GM21528 (cell line): ENCODE measurements around the gene ABCG8.

ENCODE experiments used
- ATAC-seq: cut with Tn5 transposase; IDR thresholded peaks from one replicate; pipeline ENCODE4 v1.9.1; 2021; ENCODE audit warnings: mild to moderate bottlenecking, moderate library complexity; ENCODE audit not compliant: unreplicated experiment, low FRiP score

Gene ABCG8

GRCh38 chr2:43853141-43854081, 14.6 kb downstream of the ABCG8 start:
- no peak for ATAC-seq

GRCh38 chr2:43854671-43855070, 15.9 kb downstream of the ABCG8 start:
- ATAC-seq: no peak

- no peak for ATAC-seq
These were observed 16.5 kb downstream of the ABCG8 start for GRCh38 chr2:43855292-43855691.

- ATAC-seq: no peak
These were observed 33.4 kb downstream of the ABCG8 start for GRCh38 chr2:43872151-43872550.

- no peak for ATAC-seq
These were observed 36.1 kb downstream of the ABCG8 start for GRCh38 chr2:43874776-43875451.

GRCh38 chr2:43877782-43878464, 39.2 kb downstream of the ABCG8 start:
- no peak for ATAC-seq

- no peak for ATAC-seq
These were observed 40.5 kb downstream of the ABCG8 start for GRCh38 chr2:43879261-43879660.

GRCh38 chr2:43880471-43880870, 41.7 kb downstream of the ABCG8 start:
- ATAC-seq: no peak

GRCh38 chr2:43880952-43881351, 42.2 kb downstream of the ABCG8 start:
- ATAC-seq: no peak

- no peak for ATAC-seq
These were observed 43.5 kb downstream of the ABCG8 start for GRCh38 chr2:43882312-43882711.

GRCh38 chr2:43884689-43885088, 45.9 kb downstream of the ABCG8 start:
- no peak for ATAC-seq

GRCh38 chr2:43885132-43885632, 46.4 kb downstream of the ABCG8 start:
- no peak for ATAC-seq

GRCh38 chr2:43887176-43887575, 48.4 kb downstream of the ABCG8 start:
- no peak for ATAC-seq

- no peak for ATAC-seq
These were observed 50.6 kb downstream of the ABCG8 start for GRCh38 chr2:43889416-43889815.

GRCh38 chr2:43890855-43891254, 52.1 kb downstream of the ABCG8 start:
- ATAC-seq: no peak

GRCh38 chr2:43894743-43895142, 56.0 kb downstream of the ABCG8 start:
- no peak for ATAC-seq

- no peak for ATAC-seq
These were observed 58.1 kb downstream of the ABCG8 start for GRCh38 chr2:43896906-43897305.

- ATAC-seq: no peak
These were observed 58.7 kb downstream of the ABCG8 start for GRCh38 chr2:43897492-43897891.

GRCh38 chr2:43898134-43898837, 59.5 kb downstream of the ABCG8 start:
- no peak for ATAC-seq

GRCh38 chr2:43898838-43899346, 60.1 kb downstream of the ABCG8 start:
- no peak for ATAC-seq
